Gastrocnemius medialis (tissue), 4 donors: ENCODE results near the gene HOTAIR. TPM values are rescaled to one million over a fixed set of nuclear protein-coding genes. Genes with fewer than 3 reads are reported as not detected.

Experiments
- ATAC-seq, 2 donors: fragments of 150-250 bp; one replicate each; pipeline ENCODE4 v1.9.1; 2016
- DNase-seq, 2 donors: peaks; one replicate each; pipeline ENCODE4 v3.0.0-alpha.2; 2019
- H3K27ac ChIP-seq, 4 donors: fragments of 200-600 bp; sonication (generic); 1 replicate in 1 of 4; 2 replicates in 3 of 4; pipeline ENCODE4 v1.5.1; 2016 to 2018; ENCODE audit warnings: mild to moderate bottlenecking in 2 of 4, moderate library complexity in 1 of 4
- H3K27me3 ChIP-seq, 3 donors: fragments of 200-600 bp; sonication (generic) in 2 of 3; 1 replicate in 1 of 3; 2 replicates in 2 of 3; pipeline versions ENCODE4 v1.5.1 to v1.6.0; 2016 to 2019; ENCODE audit warnings: mild to moderate bottlenecking in 1 of 3, moderate library complexity in 1 of 3
- H3K36me3 ChIP-seq, 2 donors: fragments of 200-600 bp; sonication (generic) in 1 of 2; one replicate each; pipeline ENCODE4 v1.5.1; 2017 to 2018
- H3K4me1 ChIP-seq, 2 donors: fragments of 200-600 bp; sonication (generic) in 1 of 2; one replicate each; pipeline ENCODE4 v1.5.1; 2016 to 2017; ENCODE audit warnings: mild to moderate bottlenecking in 2 of 2
- H3K4me3 ChIP-seq, 4 donors: fragments of 200-600 bp; sonication (generic) in 3 of 4; 1 replicate in 1 of 4; 2 replicates in 3 of 4; pipeline ENCODE4 v1.5.1; 2016 to 2019; ENCODE audit warnings: mild to moderate bottlenecking in 2 of 4
- H3K9me3 ChIP-seq, 3 donors: fragments of 200-600 bp; sonication (generic) in 2 of 3; 1 replicate in 1 of 3; 2 replicates in 2 of 3; pipeline ENCODE4 v1.5.1; 2016 to 2019
- POLR2A ChIP-seq, 2 donors: fragments of 450-650 bp; IDR thresholded peaks; one replicate each; pipeline ENCODE4 v1.6.1; 2017; ENCODE audit warnings: antibody characterized with exemption in 2 of 2, mild to moderate bottlenecking in 2 of 2, moderate library complexity in 2 of 2
- in situ Hi-C, 4 donors: fragments of 200-750 bp; cut with MboI; loops; one replicate each; pipeline versions ENCODE4 v1.15.0 to v1.8.0; 2017; ENCODE audit warnings: low sequenced_read_pairs in 4 of 4
- intact Hi-C: fragments of 100-400 bp; cut with DNase I; formaldehyde crosslinking; loops from one replicate; pipeline ENCODE4 v1.15.1; 2023; ENCODE audit warnings: low total_unique reads
- total RNA-seq, 4 donors: library from RNA; depleted of rRNA; stranded (reverse); fragments of >200 nt; gene quantifications; one replicate each; pipeline versions ENCODE4 v1.1.0 to v1.2.3, GENCODE V29; 2016
- TF ChIP-seq, protein P1 (sequence below), 5 experiments: fragments of 450-650 bp in 3 of 5; fragments of 200-600 bp in 2 of 5; sonication (generic) in 2 of 5; IDR thresholded peaks in 4 of 5; conservative IDR thresholded peaks in 1 of 5; 1 replicate in 4 of 5; 2 replicates in 1 of 5; pipeline ENCODE4 v1.5.1; 2016 to 2019; ENCODE audit warnings: antibody characterized with exemption in 5 of 5, mild to moderate bottlenecking in 3 of 5, moderate library complexity in 3 of 5

Gene HOTAIR
- total RNA-seq, 4 donors from 2014 or later = 0.35 to 0.83 (median 0.56) TPM; not detected in 1

DNA sequence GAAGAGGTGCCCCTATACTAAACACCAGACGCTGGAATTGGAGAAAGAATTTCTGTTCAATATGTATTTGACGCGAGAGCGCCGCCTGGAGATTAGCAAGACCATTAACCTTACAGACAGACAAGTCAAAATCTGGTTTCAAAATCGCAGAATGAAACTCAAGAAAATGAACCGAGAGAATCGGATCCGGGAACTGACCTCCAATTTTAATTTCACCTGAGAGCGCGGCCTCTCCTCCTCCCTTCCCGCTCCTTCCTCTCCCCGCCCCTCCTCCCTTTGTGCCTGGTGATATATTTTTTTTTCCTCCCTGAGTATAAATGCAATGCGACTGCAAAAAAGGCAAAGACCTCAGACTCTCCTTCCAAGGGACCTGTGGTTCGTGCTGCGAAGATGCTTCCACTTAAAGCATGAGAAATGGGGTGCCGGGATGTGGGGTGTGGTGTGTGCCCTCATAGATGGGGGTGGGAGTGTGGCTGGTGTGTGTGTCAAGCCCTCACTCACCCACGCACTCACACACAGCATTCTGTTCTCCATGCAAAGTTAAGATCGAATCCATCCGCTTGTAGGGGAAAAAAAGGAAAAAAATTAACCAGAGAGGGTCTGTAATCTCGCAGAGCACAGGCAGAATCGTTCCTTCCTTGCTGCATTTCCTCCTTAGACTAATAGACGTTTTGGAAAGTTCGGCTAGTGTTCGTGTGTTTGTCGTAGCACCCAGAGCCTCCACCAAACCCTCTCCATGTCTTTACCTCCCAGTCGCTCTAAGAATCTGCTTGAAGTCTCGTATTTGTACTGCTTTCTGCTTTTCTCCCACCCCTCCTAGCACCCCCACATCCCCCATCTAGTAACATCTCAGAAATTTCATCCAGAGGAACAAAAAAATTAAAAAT lies 14.7 kb upstream of the HOTAIR start:
- intact Hi-C loops = loop anchor here (5.0 to 10.0 kb wide), 3 partner anchors 293 to 1735 kb away; partner anchors contain the start of genes CBX5, CD63, HNRNPA1 and RDH5
- peaks cover 63% of the 10 kb centered on the region in 2 donors for H3K4me1 ChIP-seq
- H3K27me3 ChIP-seq = no peaks in the 10 kb centered on the region

DNA sequence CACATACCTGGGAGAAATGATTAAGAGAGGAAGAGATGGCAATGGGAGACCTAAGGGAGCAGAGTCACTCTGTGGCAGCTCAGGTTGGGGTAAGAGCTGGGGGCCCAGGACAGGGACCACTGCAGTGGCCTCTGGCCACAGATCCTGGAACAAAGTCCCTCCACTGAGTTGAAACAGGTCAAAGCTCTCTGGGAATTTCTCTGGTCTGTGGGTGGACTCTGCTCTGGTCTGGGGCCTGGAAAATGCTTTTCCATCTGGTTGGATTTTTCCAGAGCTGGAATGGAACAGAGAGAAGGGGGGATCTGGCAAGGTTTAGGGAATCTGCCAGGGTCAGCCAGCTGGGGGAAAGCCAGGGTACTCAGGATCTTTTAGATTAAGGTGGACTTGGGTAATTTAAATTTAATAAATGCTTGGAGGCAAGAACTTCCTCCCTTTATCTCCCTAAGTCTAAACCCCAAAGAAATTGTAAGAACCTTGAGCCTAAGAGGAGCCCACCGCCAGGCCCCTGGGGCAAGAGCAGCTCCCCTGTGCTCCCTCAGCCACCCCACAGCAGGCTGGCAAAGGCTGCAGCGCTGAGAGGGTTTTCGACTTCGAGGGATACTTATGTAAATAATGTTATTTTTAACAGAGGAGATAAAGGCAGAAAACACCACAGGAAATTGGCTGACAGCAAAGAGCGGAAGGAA lies 13.9 kb upstream of the HOTAIR start:
- Histone ChIP-seq H3K4me3 (peak overlapping the region; percentile 36 to 53 (median 47)), H3K27me3 (peaks cover 0 to 5% (median 0%) of the 10 kb centered on the region in 3 donors), H3K27ac (peak overlapping the region; percentile 94 to 100 (median 98)), H3K36me3 (no peaks in the 10 kb centered on the region), H3K9me3 (no peaks in the 10 kb centered on the region), H3K4me1 (peaks cover 62 to 63% of the 10 kb centered on the region in 2 donors)
- intact Hi-C loops (loop anchor here (5.0 kb wide), 1 partner anchor 294 kb away; the partner anchor contains the start of genes CBX5 and HNRNPA1), in situ Hi-C loops (loop anchor here (10.0 to 25.0 kb wide), 4 partner anchors 216 to 1724 kb away; partner anchors contain the start of genes GPR84 (in 2 of the 4), BLOC1S1 (in 1 of the 4), ITGA7 (in 1 of the 4) and RDH5 (in 1 of the 4))
- ATAC-seq (no peak), DNase-seq (no peak)
- TF ChIP-seq POLR2A (IDR thresholded peaks at IDR 0.05) = no peak
- TF ChIP-seq, protein P1, sequence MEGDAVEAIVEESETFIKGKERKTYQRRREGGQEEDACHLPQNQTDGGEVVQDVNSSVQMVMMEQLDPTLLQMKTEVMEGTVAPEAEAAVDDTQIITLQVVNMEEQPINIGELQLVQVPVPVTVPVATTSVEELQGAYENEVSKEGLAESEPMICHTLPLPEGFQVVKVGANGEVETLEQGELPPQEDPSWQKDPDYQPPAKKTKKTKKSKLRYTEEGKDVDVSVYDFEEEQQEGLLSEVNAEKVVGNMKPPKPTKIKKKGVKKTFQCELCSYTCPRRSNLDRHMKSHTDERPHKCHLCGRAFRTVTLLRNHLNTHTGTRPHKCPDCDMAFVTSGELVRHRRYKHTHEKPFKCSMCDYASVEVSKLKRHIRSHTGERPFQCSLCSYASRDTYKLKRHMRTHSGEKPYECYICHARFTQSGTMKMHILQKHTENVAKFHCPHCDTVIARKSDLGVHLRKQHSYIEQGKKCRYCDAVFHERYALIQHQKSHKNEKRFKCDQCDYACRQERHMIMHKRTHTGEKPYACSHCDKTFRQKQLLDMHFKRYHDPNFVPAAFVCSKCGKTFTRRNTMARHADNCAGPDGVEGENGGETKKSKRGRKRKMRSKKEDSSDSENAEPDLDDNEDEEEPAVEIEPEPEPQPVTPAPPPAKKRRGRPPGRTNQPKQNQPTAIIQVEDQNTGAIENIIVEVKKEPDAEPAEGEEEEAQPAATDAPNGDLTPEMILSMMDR (IDR thresholded peaks at IDR 0.05 in 4 of 5, conservative IDR thresholded peaks at IDR 0.05 in 1 of 5) = no peak

More for the DNA sequence above, 14.7 kb upstream of the HOTAIR start:
- ATAC-seq (no peak), DNase-seq (no peak)
- no peaks in the 10 kb centered on the region for H3K36me3 ChIP-seq
- H3K9me3 ChIP-seq = no peaks in the 10 kb centered on the region
- in situ Hi-C loops = loop anchor here (10.0 to 25.0 kb wide), 4 partner anchors 215 to 1723 kb away; partner anchors contain the start of genes GPR84 (in 2 of the 4), BLOC1S1 (in 1 of the 4), ITGA7 (in 1 of the 4) and RDH5 (in 1 of the 4)
- peak overlapping the region; percentile 36 to 53 (median 47) for H3K4me3 ChIP-seq
- H3K27ac ChIP-seq = peak overlapping the region; percentile 94 to 100 (median 98)
- TF ChIP-seq, protein P1 (IDR thresholded peaks at IDR 0.05 in 4 of 5, conservative IDR thresholded peaks at IDR 0.05 in 1 of 5) = peak in 4 of 5 experiments; percentile 3 to 48 (median 28)
- TF ChIP-seq POLR2A (IDR thresholded peaks at IDR 0.05) = no peak

DNA sequence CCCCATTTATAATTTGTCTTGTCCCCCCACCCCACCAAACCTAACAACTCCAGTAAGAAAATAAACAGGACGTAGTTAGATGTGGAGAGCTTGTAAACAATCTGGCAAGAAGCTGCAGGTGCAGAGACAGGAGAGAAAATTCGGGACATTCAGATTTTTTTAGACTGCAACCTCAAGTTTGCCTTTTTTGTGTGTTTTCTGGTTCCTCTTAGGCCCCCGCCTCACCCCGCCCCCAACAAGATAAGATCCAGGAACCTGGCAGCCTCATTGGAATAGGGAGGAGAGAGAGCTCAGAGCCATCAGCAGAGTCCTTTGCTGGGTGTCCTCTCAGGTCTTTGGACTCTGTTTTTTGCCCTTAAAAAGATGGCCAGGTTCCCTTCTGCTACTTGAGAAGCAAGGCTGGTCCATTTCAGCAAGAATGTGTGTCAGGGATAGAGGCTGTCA lies 13.1 kb upstream of the HOTAIR start:
- in situ Hi-C loops = loop anchor here (10.0 to 25.0 kb wide), 4 partner anchors 217 to 1724 kb away; partner anchors contain the start of genes GPR84 (in 2 of the 4), BLOC1S1 (in 1 of the 4), ITGA7 (in 1 of the 4) and RDH5 (in 1 of the 4)
- DNase-seq = no peak

More for the DNA sequence above, 13.1 kb upstream of the HOTAIR start:
- ATAC-seq = no peak
- no peak for TF ChIP-seq POLR2A (IDR thresholded peaks at IDR 0.05)
- TF ChIP-seq, protein P1 (IDR thresholded peaks at IDR 0.05 in 4 of 5, conservative IDR thresholded peaks at IDR 0.05 in 1 of 5) = no peak
- H3K4me3 ChIP-seq = peak overlapping the region in 2 of 4 donors; percentile 83 to 85
- H3K36me3 ChIP-seq = no peaks in the 10 kb centered on the region
- H3K9me3 ChIP-seq = no peaks in the 10 kb centered on the region
- H3K27ac ChIP-seq = peak overlapping the region; percentile 94 to 100 (median 98)
- H3K27me3 ChIP-seq = peaks cover 0 to 12% (median 0%) of the 10 kb centered on the region in 3 donors
- intact Hi-C loops = loop anchor here (2.0 to 5.0 kb wide), 2 partner anchors 31 to 294 kb away; partner anchors contain the start of genes CBX5 and HNRNPA1
- H3K4me1 ChIP-seq = peaks cover 53 to 56% of the 10 kb centered on the region in 2 donors
